SK-N-SH (cell line): ENCODE measurements around the gene MFSD12.

Experiments used
- EP300 ChIP-seq, 2 experiments: IDR thresholded peaks; 2 replicates each; pipeline versions ENCODE4 v1.4.0 to v1.6.1; 2012; ENCODE audit warnings: borderline replicate concordance in 1 of 2, low read depth in 1 of 2, low read length in 1 of 2
- JUND ChIP-seq: IDR thresholded peaks from 2 replicates; pipeline ENCODE4 v1.4.0; 2012
- MXI1 ChIP-seq: IDR thresholded peaks from 2 replicates; pipeline ENCODE4 v1.6.1; 2012; ENCODE audit warnings: mild to moderate bottlenecking, low read depth, low read length, improper control_type of control experiment
- PBX3 ChIP-seq: IDR thresholded peaks from 2 replicates; pipeline ENCODE4; 2012
- POLR2AphosphoS5 ChIP-seq: IDR thresholded peaks from 2 replicates; pipeline ENCODE4 v1.6.1; 2012; ENCODE audit warnings: low read depth, low read length
- REST ChIP-seq: IDR thresholded peaks from 2 replicates; pipeline ENCODE4 v1.6.1; 2012; ENCODE audit warnings: mild to moderate bottlenecking, low read depth, low read length, moderate library complexity
- RXRA ChIP-seq: IDR thresholded peaks from 2 replicates; pipeline ENCODE4 v1.4.0; 2012; ENCODE audit warnings: low read depth, mild to moderate bottlenecking, borderline replicate concordance
- SMC3 ChIP-seq: IDR thresholded peaks from 2 replicates; pipeline ENCODE4 v1.6.1; 2012; ENCODE audit warnings: low read depth, low read length, improper control_type of control experiment
- TAF1 ChIP-seq: IDR thresholded peaks from 2 replicates; pipeline ENCODE4 v1.6.1; 2012; ENCODE audit warnings: low read depth, mild to moderate bottlenecking, low read length, moderate library complexity, borderline replicate concordance
- YY1 ChIP-seq: IDR thresholded peaks from 2 replicates; pipeline ENCODE4 v1.4.0; 2012; ENCODE audit warnings: low read depth, mild to moderate bottlenecking
- TF ChIP-seq, protein P1 (sequence below): fragments of 200-600 bp; sonication (generic); IDR thresholded peaks from 2 replicates; pipeline ENCODE4 v1.6.1; 2017; ENCODE audit warnings: antibody characterized with exemption, mild to moderate bottlenecking, moderate library complexity
- TF ChIP-seq, protein P2 (sequence below): IDR thresholded peaks from 2 replicates; pipeline ENCODE4 v1.4.0; 2012; ENCODE audit warnings: low read depth

DNA sequence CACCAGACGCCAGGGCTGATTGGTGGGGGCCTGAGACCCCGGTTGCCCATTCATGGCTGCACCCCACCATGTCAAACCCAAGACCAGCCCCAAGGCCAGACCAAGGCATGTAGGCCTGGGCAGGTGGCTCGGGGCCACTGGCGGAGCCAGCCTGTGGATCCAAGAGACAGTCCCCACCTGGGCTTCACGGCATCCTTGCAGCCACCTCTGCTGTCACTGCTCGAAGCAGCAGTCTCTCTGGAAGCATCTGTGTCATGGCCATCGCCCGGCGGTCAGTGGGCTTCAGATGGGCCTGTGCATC, 22.2 kb downstream of the MFSD12 start:
- no peak for TF ChIP-seq REST
- TF ChIP-seq JUND, result no peak
- TF ChIP-seq, protein P1, sequence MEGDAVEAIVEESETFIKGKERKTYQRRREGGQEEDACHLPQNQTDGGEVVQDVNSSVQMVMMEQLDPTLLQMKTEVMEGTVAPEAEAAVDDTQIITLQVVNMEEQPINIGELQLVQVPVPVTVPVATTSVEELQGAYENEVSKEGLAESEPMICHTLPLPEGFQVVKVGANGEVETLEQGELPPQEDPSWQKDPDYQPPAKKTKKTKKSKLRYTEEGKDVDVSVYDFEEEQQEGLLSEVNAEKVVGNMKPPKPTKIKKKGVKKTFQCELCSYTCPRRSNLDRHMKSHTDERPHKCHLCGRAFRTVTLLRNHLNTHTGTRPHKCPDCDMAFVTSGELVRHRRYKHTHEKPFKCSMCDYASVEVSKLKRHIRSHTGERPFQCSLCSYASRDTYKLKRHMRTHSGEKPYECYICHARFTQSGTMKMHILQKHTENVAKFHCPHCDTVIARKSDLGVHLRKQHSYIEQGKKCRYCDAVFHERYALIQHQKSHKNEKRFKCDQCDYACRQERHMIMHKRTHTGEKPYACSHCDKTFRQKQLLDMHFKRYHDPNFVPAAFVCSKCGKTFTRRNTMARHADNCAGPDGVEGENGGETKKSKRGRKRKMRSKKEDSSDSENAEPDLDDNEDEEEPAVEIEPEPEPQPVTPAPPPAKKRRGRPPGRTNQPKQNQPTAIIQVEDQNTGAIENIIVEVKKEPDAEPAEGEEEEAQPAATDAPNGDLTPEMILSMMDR, result no peak
- no peak for TF ChIP-seq SMC3
- no peak for TF ChIP-seq POLR2AphosphoS5
- no peak for TF ChIP-seq MXI1
- no peak for TF ChIP-seq EP300 (IDR thresholded peaks at IDR 0.05; ENCODE audit: borderline replicate concordance in 1 of 2, low read depth in 1 of 2, low read length in 1 of 2)
- no peak for TF ChIP-seq PBX3
- no peak for TF ChIP-seq TAF1
- no peak for TF ChIP-seq RXRA
- TF ChIP-seq, protein P2, sequence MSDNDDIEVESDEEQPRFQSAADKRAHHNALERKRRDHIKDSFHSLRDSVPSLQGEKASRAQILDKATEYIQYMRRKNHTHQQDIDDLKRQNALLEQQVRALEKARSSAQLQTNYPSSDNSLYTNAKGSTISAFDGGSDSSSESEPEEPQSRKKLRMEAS, result no peak
- no peak for TF ChIP-seq YY1
